ENCODE data around the gene CFAP119.

The CFAP119 gene

GRCh38 chr16:30780021-30780420 lies 18.2 kb upstream of the CFAP119 start:
- peaks cover 20% of the 10 kb centered on the region for H3K36me3 ChIP-seq (ENCODE audit: low read depth)
- DNase-seq (ENCODE audit: low spot score): no peak
- TF ChIP-seq CTCF (IDR thresholded peaks at IDR 0.05; ENCODE audit: poor library complexity, severe bottlenecking): no peak
- peaks cover 5% of the 10 kb centered on the region for H3K4me1 ChIP-seq (ENCODE audit: insufficient read depth, poor library complexity, severe bottlenecking)
- no peaks in the 10 kb centered on the region for H3K9me3 ChIP-seq (ENCODE audit: severe bottlenecking)
- H3K4me3 ChIP-seq (ENCODE audit: severe bottlenecking): no peak overlapping the region
- H3K27me3 ChIP-seq (ENCODE audit: insufficient read depth, poor library complexity, severe bottlenecking): no peaks in the 10 kb centered on the region
- no peak overlapping the region for H3K27ac ChIP-seq (ENCODE audit: poor library complexity, severe bottlenecking)
- no peak for ATAC-seq (ENCODE audit: low read depth)

GRCh38 chr16:30779596-30779995 lies 17.7 kb upstream of the CFAP119 start:
- peaks cover 5% of the 10 kb centered on the region for H3K4me1 ChIP-seq (ENCODE audit: insufficient read depth, poor library complexity, severe bottlenecking)
- no peak overlapping the region for H3K27ac ChIP-seq (ENCODE audit: poor library complexity, severe bottlenecking)
- DNase-seq (ENCODE audit: low spot score) (no peak), ATAC-seq (ENCODE audit: low read depth) (no peak)
- H3K27me3 ChIP-seq (ENCODE audit: insufficient read depth, poor library complexity, severe bottlenecking): no peaks in the 10 kb centered on the region
- H3K9me3 ChIP-seq (ENCODE audit: severe bottlenecking): no peaks in the 10 kb centered on the region
- no peak overlapping the region for H3K4me3 ChIP-seq (ENCODE audit: severe bottlenecking)
- TF ChIP-seq CTCF (IDR thresholded peaks at IDR 0.05; ENCODE audit: poor library complexity, severe bottlenecking): no peak
- H3K36me3 ChIP-seq (ENCODE audit: low read depth): peaks cover 20% of the 10 kb centered on the region

GRCh38 chr16:30778549-30779244 lies 16.8 kb upstream of the CFAP119 start:
- H3K9me3 ChIP-seq (ENCODE audit: severe bottlenecking): no peaks in the 10 kb centered on the region
- no peak for TF ChIP-seq CTCF (IDR thresholded peaks at IDR 0.05; ENCODE audit: poor library complexity, severe bottlenecking)
- no peak overlapping the region for H3K27ac ChIP-seq (ENCODE audit: poor library complexity, severe bottlenecking)
- DNase-seq (ENCODE audit: low spot score) (no peak), ATAC-seq (ENCODE audit: low read depth) (no peak)
- H3K36me3 ChIP-seq (ENCODE audit: low read depth): peaks cover 20% of the 10 kb centered on the region
- H3K4me1 ChIP-seq (ENCODE audit: insufficient read depth, poor library complexity, severe bottlenecking): peaks cover 5% of the 10 kb centered on the region
- H3K4me3 ChIP-seq (ENCODE audit: severe bottlenecking): no peak overlapping the region
- no peaks in the 10 kb centered on the region for H3K27me3 ChIP-seq (ENCODE audit: insufficient read depth, poor library complexity, severe bottlenecking)

GRCh38 chr16:30777591-30778297 lies 15.9 kb upstream of the CFAP119 start:
- DNase-seq (ENCODE audit: low spot score) (no peak), ATAC-seq (ENCODE audit: low read depth) (no peak)
- TF ChIP-seq CTCF (IDR thresholded peaks at IDR 0.05; ENCODE audit: poor library complexity, severe bottlenecking): no peak
- no peak overlapping the region for H3K4me3 ChIP-seq (ENCODE audit: severe bottlenecking)
- H3K27ac ChIP-seq (ENCODE audit: poor library complexity, severe bottlenecking): no peak overlapping the region
- no peaks in the 10 kb centered on the region for H3K27me3 ChIP-seq (ENCODE audit: insufficient read depth, poor library complexity, severe bottlenecking)
- H3K4me1 ChIP-seq (ENCODE audit: insufficient read depth, poor library complexity, severe bottlenecking): peaks cover 5% of the 10 kb centered on the region
- no peaks in the 10 kb centered on the region for H3K9me3 ChIP-seq (ENCODE audit: severe bottlenecking)
- peaks cover 13% of the 10 kb centered on the region for H3K36me3 ChIP-seq (ENCODE audit: low read depth)
